Measurements from ENCODE around the gene CNOT1. TPM values are rescaled to one million over a fixed set of nuclear protein-coding genes. Genes with fewer than 3 reads are reported as not detected.
"Not testable (repeated sequence)": the region's sequence is repeated elsewhere in the genome, so short reads cannot be mapped to it uniquely, and the experiment has no call there.

CNOT1 gene
- polyA plus RNA-seq, 1 donor, result 92.5 TPM

DNA sequence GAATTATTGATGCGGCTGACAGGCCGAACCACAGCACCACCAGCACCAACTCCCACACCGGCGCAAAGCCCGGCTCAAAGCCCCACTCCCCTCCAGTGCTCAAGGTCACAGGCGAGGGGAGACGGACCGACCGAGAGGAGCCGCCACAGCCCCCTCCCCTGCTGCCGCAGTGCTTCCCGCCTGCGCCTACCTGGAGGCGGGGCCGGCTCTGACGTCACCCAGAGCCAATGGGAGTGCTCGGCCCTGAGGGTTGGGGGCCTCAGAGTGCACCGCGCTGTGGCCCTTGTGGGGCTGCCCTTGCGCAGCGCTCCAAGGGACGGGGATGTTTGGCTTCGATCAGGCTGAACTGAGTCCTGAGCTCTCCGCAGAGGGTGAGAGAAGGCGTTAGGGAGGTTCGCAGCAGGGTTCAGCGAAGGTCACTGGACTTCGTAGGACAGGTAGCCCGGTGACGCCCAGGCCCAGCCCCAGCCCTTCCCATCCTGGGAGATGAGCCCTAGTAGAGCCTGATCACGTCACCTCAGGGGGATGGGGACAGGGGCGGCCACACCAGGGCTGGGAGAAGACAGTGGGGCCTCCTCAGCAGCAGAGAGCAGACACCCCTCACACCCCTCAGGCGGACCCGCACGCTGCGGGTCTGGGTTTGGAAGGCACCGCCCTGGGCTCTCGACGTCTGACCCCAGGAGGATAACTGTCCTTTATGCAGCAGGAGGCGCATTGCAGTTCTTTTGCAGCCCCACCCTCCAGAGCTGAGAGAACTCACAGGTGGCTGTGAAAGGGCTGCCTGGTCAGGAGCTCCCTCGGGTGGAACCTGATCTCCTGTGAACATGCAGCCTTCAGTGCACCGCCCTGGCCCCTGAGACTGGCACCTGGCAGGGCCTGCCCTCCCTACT lies 128.1 kb downstream of the CNOT1 start:
- DNase-seq, result peak; percentile 51

DNA sequence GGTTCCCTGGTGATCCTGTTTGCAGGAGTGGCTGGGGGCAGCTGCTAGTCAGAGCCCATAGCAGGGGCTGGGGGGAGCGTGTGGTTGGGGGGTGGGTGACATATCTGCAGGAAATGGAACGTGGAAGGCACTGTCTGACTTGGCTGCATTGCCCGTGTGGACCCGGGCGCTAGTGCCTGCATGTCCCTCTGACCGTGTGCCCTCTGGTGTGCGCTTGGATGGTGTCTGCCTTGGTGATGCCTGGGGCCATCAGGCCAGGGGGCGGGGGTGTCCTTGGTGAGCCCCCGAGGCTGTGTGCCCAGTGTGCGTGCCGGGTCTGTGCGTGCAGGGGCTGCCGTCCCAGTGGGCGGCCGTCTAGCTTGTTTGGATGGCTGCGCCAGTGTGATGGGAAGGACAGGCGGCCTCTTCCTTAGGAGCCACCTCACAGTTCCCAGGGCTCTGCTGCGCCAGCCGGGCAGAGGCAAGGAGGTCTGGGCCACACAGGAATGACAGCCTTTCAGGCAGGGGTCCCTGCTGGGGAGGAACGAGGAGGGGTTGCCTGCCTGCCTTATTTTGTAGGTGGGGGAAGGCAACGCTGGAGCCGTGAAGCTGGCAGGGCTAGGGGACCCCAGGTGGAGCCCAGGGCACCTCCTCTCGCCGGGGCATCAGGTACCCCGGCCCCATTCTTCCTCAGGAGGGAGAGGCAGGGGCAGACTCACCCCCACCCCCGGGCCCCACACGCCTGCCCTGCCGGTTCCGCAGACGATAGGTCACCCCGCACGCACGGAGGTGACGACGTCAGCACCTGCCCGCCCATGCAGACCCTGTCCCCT lies 129.0 kb downstream of the CNOT1 start:
- no peak for DNase-seq

DNA sequence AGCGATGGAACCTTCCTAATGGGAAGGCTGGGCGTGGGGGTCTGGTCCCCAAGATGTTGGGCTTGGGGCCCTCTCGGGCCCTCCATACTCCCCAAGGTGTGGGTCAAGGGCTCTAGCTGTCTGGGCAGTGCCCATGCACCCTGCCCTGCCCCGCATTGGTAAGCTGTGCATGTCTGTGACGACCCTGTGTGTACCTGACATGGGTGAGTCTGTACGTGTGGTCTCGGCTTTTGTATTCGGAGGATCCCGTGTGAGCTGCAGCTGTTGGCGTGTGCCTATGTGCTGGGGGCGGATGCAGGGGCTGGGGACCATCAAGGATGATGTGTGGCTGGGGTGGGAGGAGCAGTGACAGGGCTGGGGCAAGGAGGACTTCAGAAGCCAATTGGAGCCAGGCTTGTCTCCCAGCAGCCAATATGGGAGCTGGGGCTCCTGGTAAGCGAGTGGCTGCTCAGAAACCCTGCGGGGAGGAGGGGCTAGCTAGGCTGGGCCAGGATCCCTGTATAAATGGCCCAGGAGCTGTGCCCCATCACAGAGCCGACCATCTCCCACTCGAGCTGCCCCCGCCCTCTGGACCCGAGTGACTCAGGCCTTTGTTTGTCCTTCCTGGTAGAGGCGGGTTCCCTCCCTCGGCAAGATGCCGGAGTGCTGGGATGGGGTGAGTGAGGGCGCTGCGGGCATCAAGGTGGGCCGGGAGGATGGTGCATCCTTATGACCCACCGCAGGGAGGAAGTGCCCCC lies 129.8 kb downstream of the CNOT1 start, which contains the start of gene NDRG4:
NDRG4 (plus strand) TSS at position 529 of the 737 bp plus-strand sequence; CDS start at position 635, 106 bp downstream.
- DNase-seq, result peak; percentile 76

- no peak for DNase-seq
These were observed 130.5 kb downstream of the CNOT1 start for GRCh38 chr16:58499092-58499511.

GRCh38 chr16:58498341-58499091 lies 131.1 kb downstream of the CNOT1 start:
- DNase-seq, result no peak

- no peak for DNase-seq
These were observed 131.7 kb downstream of the CNOT1 start for GRCh38 chr16:58497935-58498334.

GRCh38 chr16:58497468-58497867 lies 132.2 kb downstream of the CNOT1 start:
- no peak for DNase-seq

DNA sequence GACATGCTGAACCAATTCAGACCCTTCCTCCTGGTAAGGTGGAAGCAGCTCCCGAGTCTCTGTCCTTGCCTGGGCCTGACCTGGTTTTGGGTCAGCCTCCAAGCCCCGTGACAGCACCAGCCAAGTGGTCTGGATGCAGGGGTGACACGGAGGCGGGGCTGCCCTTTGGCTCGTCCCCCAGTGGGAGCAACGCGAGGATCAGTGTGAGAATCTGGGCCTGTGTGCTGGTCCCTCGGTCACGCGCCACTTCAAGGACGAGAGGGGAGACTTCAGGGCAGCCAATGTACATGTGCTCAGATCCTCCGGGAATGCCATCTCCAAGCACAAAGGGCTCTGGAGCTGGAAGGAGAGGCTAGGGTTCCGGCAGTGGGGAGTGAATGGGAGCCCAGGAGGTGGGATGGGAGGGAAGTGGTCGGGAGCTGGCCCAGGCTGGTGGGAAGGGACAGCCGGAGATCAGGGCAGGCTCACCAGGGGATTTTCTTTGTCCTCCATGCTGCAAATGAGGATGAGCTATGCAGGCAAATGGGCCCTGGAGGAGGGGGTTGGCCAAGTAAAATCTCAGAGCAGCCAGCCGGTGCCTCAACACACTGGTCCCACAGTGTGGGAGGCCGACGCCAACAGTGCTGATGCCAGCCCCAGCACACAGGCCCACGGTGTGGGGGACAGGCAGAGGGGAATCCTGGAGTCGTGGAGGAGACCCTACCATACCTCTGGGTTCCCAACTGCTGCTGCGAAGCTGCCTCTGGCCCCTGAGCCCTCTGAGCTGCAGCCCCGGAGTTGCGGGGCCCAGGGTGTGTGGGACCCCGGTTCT lies 133.9 kb downstream of the CNOT1 start:
- peak; percentile 34 for DNase-seq

DNA sequence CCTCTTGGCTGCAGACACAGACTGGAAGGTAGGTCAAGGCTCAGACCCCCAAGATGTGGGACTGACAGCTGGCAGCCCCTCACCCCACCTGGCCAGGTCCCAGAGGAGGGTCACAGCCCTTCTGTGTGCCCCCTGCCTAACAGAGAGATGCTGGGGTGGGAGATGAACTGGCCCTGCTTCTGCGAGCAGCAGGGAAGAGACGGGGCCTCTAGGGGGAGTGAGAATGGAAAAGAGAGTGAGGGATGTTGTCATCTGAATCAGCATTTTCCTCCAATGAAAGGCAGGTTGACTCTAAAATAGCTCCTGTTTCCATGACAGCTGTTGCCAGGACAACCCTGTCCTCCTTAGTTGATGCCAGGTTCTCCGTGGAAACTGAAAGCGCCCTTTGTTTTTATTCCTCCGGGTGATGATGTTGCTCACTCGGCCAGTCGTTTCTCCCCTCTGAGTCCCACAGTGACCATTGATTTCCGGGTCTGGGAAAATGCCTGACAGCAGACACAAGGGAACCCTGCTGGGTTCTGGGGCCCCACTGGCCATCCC lies 134.6 kb downstream of the CNOT1 start:
- DNase-seq, result peak; percentile 94

GRCh38 chr16:58493756-58494431 lies 135.7 kb downstream of the CNOT1 start:
- DNase-seq, result no peak

DNA sequence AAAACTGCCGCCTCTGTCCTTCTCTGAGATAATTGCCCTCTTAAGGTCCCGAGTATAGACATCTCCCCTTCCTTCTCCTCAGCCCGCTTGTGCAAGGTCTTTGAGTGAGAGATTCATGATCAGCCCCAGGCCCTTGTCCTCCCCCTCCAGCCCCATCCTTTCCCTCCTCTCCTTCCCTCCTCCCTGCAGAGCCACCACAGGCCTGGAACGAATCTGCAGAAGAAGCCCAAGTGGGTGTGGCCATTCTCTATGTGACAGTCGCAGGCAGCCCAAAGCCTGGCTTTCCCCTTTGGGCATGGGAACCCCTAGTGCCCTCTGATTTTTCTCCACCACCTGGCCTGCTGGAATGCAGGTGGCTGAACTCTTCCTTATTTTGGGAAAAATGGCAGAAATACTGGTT lies 136.9 kb downstream of the CNOT1 start:
- no peak for DNase-seq

DNA sequence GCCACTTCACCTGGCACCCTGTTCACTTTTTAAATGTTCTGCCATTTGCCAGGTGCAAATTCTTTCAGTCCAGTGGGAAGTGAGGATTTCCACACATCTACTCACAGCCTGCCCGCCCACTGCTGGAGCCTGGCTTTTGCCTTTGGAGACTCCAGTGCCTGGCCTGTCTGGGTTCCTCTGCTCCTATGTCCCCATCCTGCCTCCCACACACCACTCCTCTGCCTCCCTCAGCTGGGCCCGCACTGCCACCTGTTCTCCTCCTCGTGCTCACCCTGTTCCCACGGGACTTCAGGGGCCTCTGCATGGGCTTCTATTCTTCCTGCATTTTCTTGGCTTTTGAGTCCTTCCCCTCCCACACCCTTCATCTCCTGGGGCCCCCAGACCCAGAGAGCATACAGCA lies 137.6 kb downstream of the CNOT1 start:
- no peak for DNase-seq

GRCh38 chr16:58490539-58490938 lies 139.1 kb downstream of the CNOT1 start:
- not testable (repeated sequence) for DNase-seq

DNA sequence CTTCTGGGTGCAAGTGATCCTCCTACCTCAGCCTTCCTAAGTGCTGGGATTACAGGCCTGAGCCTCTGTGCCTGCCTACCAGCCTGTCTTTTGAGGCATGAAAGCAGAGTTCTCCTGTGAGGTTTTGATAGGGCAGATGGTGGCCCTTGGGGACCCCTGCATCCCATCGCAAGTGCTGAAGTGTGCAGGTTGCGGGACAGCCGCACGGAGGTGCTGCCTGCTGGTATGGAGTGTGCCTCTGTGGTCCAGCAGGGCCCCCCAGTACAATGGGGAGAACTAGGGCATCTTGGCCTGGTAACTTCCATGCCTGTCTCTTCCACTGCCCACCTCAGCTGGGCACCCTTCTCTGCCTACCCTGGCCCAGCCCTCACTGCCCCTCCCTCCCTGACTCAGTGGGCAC lies 139.6 kb downstream of the CNOT1 start:
- DNase-seq, result no peak

- DNase-seq, result no peak
These were observed 141.1 kb downstream of the CNOT1 start for GRCh38 chr16:58488531-58488930.

DNA sequence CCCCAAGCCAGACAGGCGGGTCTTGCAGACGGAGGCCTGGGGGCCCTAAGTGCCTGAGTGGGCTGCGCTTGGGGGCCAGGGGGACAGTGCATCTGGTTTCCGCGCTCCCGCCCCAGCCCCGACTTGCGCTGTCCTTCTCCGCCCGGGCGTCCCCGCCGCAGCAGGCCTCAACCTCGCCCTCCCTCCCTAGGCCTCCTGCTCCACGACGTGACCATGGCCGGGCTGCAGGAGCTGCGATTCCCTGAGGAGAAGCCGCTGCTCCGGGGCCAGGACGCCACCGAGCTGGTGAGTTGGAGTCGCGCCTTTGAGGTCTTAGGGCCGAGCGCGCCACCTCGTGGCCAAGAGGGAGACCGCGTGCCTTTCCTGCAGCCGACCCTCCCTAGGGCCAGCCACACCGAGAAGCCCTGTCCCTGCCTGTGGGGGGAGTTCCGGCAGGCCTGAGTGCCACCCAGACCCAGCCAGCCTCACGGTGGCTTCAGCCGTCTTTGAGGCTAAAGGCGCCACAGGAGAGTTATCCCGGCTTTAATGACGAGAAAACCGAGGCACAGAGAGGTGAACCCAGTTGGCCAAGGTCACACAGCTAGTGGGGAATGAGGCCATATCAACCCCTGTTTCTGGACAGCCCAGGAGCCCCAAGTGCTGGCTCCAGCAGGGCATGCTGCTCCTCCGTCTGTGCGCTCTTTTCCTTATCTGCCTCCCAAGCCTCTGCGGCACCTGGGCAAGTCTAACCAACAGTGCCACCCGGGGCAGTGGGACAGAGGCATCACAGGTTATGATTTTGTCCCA lies 141.9 kb downstream of the CNOT1 start:
- DNase-seq, result peak; percentile 80

GRCh38 chr16:58485184-58485887 lies 144.3 kb downstream of the CNOT1 start:
- no peak for DNase-seq

GRCh38 chr16:58481931-58482330 lies 147.7 kb downstream of the CNOT1 start:
- DNase-seq, result no peak
